HepG2 (cell line): Measurements from ENCODE around the gene HAND1. TPM values are rescaled to one million over a fixed set of nuclear protein-coding genes. Genes with fewer than 3 reads are reported as not detected.

Experiments used
- AGO2 ChIP-seq: fragments of 200-400 bp; formaldehyde crosslinking; optimal IDR thresholded peaks from 2 replicates; pipeline ENCODE3; 2017; ENCODE audit warnings: mild to moderate bottlenecking, low read depth, low read length, moderate library complexity
- ATF7 ChIP-seq, 2 experiments: fragments of 450-650 bp in 1 of 2; sonication (generic) in 1 of 2; formaldehyde crosslinking in 1 of 2; IDR thresholded peaks; 2 replicates each; pipeline versions ENCODE4 v1.4.0 to v1.6.1; 2016 to 2020; ENCODE audit warnings: antibody characterized with exemption in 1 of 2, mild to moderate bottlenecking in 1 of 2, missing genetic modification reagents in 1 of 2
- BRD4 ChIP-seq: sonication (generic); formaldehyde crosslinking; IDR thresholded peaks from 2 replicates; pipeline ENCODE4 v1.4.0; 2020; ENCODE audit warnings: missing genetic modification reagents
- HMG20B ChIP-seq: conservative IDR thresholded peaks from 2 replicates; pipeline ENCODE4 v1.6.1; 2016; ENCODE audit warnings: missing genetic modification reagents, missing compliant biosample characterization
- NCOA1 ChIP-seq: sonication (generic); formaldehyde crosslinking; IDR thresholded peaks from 2 replicates; pipeline ENCODE4 v1.9.0; 2021; ENCODE audit warnings: missing genetic modification reagents
- SIN3B ChIP-seq: fragments of 150-350 bp; IDR thresholded peaks from 2 replicates; pipeline ENCODE4 v1.6.1; 2014; ENCODE audit warnings: low read length
- TMF1 ChIP-seq: sonication (generic); formaldehyde crosslinking; IDR thresholded peaks from 2 replicates; pipeline ENCODE4 v1.8.1; 2022; ENCODE audit warnings: low read depth, missing genetic modification reagents
- ZNF256 ChIP-seq: sonication (generic); formaldehyde crosslinking; conservative IDR thresholded peaks from 2 replicates; pipeline ENCODE4 v1.4.0; 2020; ENCODE audit warnings: missing genetic modification reagents
- ZNF343 ChIP-seq: sonication (generic); formaldehyde crosslinking; IDR thresholded peaks from 2 replicates; pipeline ENCODE4 v1.4.0; 2020; ENCODE audit warnings: mild to moderate bottlenecking, missing genetic modification reagents
- ZNF703 ChIP-seq: sonication (generic); formaldehyde crosslinking; IDR thresholded peaks from 2 replicates; pipeline ENCODE4 v1.5.1; 2020; ENCODE audit warnings: missing genetic modification reagents, mild to moderate bottlenecking, moderate library complexity, borderline replicate concordance
- ZNF746 ChIP-seq: sonication (generic); formaldehyde crosslinking; IDR thresholded peaks from 2 replicates; pipeline ENCODE4 v1.8.0; 2022; ENCODE audit warnings: mild to moderate bottlenecking, missing genetic modification reagents
- ZNF761 ChIP-seq: sonication (generic); formaldehyde crosslinking; conservative IDR thresholded peaks from 2 replicates; pipeline ENCODE4 v1.4.0; 2020; ENCODE audit warnings: mild to moderate bottlenecking, missing genetic modification reagents
- ZZZ3 ChIP-seq: sonication (generic); formaldehyde crosslinking; IDR thresholded peaks from 2 replicates; pipeline ENCODE4 v1.4.0; 2020; ENCODE audit warnings: missing genetic modification reagents, mild to moderate bottlenecking, borderline replicate concordance
- polyA plus RNA-seq, 8 experiments: library from polyadenylated mRNA; depleted of rRNA in 3 of 8; stranded (reverse) in 7 of 8; unstranded in 1 of 8; fragments of >200 nt; fragmentation: Illumina TruSeq in 4 of 8; extraction: Trizol in 4 of 8; gene quantifications; 2 replicates each; pipeline versions ENCODE4 v1.2.1 to v1.2.3, GENCODE V29; 2011 to 2016; ENCODE audit warnings: low read depth in 4 of 8, missing spikeins in 1 of 8, mixed read lengths in 1 of 8; ENCODE audit not compliant: insufficient read depth in 1 of 8
- total RNA-seq, 5 experiments: library from RNA; depleted of rRNA; stranded (reverse); fragments of >200 nt; fragmentation: Illumina TruSeq; extraction: Trizol; gene quantifications; 2 replicates each; pipeline ENCODE4 v1.2.3, GENCODE V29; 2016; ENCODE audit warnings: low read depth in 1 of 5
- TF ChIP-seq, protein P1 (sequence below), 2 experiments: sonication (generic) in 1 of 2; formaldehyde crosslinking in 1 of 2; IDR thresholded peaks; 2 replicates each; pipeline versions ENCODE4 v1.6.1 to v1.9.0; 2014 to 2022; ENCODE audit warnings: antibody characterized with exemption in 1 of 2, borderline replicate concordance in 1 of 2, inconsistent platforms in 1 of 2, low read depth in 1 of 2, missing genetic modification reagents in 1 of 2
- TF ChIP-seq, protein P2 (sequence below): sonication (generic); formaldehyde crosslinking; IDR thresholded peaks from 2 replicates; pipeline ENCODE4 v1.8.0; 2022; ENCODE audit warnings: missing genetic modification reagents, mild to moderate bottlenecking, moderate library complexity, borderline replicate concordance
- TF ChIP-seq, protein P3 (sequence below): sonication (generic); formaldehyde crosslinking; IDR thresholded peaks from 2 replicates; pipeline ENCODE4 v1.5.0; 2020; ENCODE audit warnings: mild to moderate bottlenecking, low read depth, missing genetic modification reagents, borderline replicate concordance
- TF ChIP-seq, protein P4 (sequence below): IDR thresholded peaks from 2 replicates; pipeline ENCODE4 v1.6.1; 2018; ENCODE audit warnings: missing genetic modification reagents

HAND1 gene
- total and polyA plus RNA-seq, 2 of the 13 experiments (the other 11 are each of a cell fraction or from before 2014, with no cell fraction given), result not detected

DNA sequence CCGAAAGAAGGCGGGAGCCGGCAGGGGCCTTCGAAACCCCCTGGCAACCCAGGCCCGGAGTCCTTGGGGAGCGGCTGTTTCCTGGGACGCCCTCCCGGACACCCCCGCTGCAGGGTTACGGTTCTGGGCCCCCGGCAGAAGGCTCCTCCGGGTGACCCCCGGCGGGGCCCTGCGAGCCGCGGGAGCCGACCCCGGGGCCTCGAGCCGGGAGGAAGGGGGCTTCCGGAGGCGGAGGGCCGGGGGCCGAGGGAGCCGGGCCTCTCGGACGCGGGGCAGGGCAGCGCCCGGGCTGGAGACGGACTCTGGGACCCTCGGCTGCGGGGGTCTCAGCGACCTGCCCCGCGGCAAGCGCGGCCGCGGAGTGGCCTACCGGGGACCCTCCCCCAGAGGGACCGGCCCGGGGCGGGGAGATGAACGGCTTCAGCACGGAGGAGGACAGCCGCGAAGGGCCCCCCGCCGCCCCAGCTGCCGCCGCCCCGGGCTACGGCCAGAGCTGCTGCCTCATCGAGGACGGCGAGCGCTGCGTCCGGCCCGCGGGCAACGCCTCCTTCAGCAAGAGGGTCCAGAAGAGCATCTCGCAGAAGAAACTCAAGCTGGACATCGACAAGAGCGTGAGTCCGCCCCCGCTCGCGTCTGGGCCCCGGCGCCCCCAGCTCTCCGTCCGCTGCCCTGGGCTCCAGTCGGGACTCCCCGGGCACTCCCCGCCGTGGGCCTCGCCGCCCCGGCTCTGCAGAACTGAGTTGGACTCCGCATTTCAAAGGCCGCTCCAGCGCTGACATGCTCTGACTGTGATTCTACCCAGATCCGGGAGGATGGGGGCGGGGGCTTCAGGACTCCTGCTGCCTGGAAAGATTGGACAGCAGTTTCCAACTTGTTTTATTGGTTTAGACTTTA is 31.6 kb downstream of the HAND1 start (continued):
- TF ChIP-seq BRD4 (CRISPR knock-in tag), result no peak
- no peak for TF ChIP-seq ZNF746
- peak; percentile 22 for TF ChIP-seq AGO2
- no peak for TF ChIP-seq SIN3B
- no peak for TF ChIP-seq HMG20B
- TF ChIP-seq, protein P1, sequence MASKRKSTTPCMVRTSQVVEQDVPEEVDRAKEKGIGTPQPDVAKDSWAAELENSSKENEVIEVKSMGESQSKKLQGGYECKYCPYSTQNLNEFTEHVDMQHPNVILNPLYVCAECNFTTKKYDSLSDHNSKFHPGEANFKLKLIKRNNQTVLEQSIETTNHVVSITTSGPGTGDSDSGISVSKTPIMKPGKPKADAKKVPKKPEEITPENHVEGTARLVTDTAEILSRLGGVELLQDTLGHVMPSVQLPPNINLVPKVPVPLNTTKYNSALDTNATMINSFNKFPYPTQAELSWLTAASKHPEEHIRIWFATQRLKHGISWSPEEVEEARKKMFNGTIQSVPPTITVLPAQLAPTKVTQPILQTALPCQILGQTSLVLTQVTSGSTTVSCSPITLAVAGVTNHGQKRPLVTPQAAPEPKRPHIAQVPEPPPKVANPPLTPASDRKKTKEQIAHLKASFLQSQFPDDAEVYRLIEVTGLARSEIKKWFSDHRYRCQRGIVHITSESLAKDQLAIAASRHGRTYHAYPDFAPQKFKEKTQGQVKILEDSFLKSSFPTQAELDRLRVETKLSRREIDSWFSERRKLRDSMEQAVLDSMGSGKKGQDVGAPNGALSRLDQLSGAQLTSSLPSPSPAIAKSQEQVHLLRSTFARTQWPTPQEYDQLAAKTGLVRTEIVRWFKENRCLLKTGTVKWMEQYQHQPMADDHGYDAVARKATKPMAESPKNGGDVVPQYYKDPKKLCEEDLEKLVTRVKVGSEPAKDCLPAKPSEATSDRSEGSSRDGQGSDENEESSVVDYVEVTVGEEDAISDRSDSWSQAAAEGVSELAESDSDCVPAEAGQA (IDR thresholded peaks at IDR 0.05; ENCODE audit: low read depth), result no peak
- TF ChIP-seq, protein P1 (CRISPR knock-in tag; IDR thresholded peaks at IDR 0.05; ENCODE audit: borderline replicate concordance), result no peak
- no peak for TF ChIP-seq ATF7 (IDR thresholded peaks at IDR 0.05)
- TF ChIP-seq ATF7 (CRISPR knock-in tag; IDR thresholded peaks at IDR 0.05), result no peak
- no peak for TF ChIP-seq ZZZ3 (CRISPR knock-in tag)
- no peak for TF ChIP-seq NCOA1 (CRISPR knock-in tag)
- TF ChIP-seq ZNF761 (CRISPR knock-in tag), result no peak
- TF ChIP-seq, protein P2, sequence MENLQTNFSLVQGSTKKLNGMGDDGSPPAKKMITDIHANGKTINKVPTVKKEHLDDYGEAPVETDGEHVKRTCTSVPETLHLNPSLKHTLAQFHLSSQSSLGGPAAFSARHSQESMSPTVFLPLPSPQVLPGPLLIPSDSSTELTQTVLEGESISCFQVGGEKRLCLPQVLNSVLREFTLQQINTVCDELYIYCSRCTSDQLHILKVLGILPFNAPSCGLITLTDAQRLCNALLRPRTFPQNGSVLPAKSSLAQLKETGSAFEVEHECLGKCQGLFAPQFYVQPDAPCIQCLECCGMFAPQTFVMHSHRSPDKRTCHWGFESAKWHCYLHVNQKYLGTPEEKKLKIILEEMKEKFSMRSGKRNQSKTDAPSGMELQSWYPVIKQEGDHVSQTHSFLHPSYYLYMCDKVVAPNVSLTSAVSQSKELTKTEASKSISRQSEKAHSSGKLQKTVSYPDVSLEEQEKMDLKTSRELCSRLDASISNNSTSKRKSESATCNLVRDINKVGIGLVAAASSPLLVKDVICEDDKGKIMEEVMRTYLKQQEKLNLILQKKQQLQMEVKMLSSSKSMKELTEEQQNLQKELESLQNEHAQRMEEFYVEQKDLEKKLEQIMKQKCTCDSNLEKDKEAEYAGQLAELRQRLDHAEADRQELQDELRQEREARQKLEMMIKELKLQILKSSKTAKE (CRISPR knock-in tag), result no peak
- TF ChIP-seq TMF1, result 0 out of 2 replicates have a peak, but pooled peaks have one; percentile 28
- TF ChIP-seq, protein P3, sequence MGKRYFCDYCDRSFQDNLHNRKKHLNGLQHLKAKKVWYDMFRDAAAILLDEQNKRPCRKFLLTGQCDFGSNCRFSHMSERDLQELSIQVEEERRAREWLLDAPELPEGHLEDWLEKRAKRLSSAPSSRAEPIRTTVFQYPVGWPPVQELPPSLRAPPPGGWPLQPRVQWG (CRISPR knock-in tag), result no peak
- TF ChIP-seq ZNF343, result no peak
- TF ChIP-seq ZNF703 (CRISPR knock-in tag), result 0 out of 2 replicates have a peak, but pooled peaks have one; percentile 22
- TF ChIP-seq ZNF256, result no peak
- TF ChIP-seq, protein P4, sequence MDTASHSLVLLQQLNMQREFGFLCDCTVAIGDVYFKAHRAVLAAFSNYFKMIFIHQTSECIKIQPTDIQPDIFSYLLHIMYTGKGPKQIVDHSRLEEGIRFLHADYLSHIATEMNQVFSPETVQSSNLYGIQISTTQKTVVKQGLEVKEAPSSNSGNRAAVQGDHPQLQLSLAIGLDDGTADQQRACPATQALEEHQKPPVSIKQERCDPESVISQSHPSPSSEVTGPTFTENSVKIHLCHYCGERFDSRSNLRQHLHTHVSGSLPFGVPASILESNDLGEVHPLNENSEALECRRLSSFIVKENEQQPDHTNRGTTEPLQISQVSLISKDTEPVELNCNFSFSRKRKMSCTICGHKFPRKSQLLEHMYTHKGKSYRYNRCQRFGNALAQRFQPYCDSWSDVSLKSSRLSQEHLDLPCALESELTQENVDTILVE (CRISPR knock-in tag), result no peak
